Lower leg skin (tissue), 3 donors: ENCODE results near the gene C5AR2.

ENCODE experiments used
- CTCF ChIP-seq, 3 donors: fragments of 450-650 bp; IDR thresholded peaks; one replicate each; pipeline ENCODE4 v1.5.1; 2016; ENCODE audit warnings: antibody characterized with exemption in 3 of 3, mild to moderate bottlenecking in 3 of 3, moderate library complexity in 2 of 3
- POLR2A ChIP-seq, 2 donors: fragments of 450-650 bp; IDR thresholded peaks; one replicate each; pipeline ENCODE4 v1.6.1; 2016 to 2017; ENCODE audit warnings: antibody characterized with exemption in 2 of 2, mild to moderate bottlenecking in 1 of 2, moderate library complexity in 1 of 2

DNA sequence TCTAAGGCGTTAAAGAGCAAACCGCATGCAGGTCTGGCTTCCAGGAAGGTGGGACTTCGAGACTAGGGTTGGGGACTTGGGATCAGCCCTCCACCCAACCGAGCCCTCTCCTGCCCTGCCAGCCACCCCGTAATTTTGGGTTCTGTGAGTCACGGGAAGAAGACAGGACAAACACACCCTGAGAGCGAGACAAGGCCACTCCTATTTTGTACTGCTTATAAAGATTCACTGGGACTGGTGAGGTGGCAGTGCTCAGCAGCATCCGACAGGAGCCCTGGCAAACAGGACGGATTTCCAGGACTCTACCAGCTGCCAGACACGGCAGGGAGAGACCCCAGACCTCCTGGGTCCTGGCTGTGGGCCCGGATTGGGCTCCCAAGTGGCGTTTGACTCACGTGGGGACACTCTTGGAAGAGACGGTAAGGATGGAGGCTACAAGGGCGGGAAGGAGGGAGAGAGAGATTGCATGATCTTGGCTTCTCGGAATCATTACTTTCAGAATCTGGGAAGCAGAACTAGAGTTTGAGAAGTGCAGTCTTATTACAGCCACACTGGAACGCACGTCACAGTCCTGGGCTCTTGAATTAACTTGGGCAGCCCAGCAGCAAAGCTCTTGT, at the start of gene C5AR2:
- TF ChIP-seq CTCF (IDR thresholded peaks at IDR 0.05) (no peak), POLR2A (IDR thresholded peaks at IDR 0.05) (no peak)
